ENCODE results near the gene RSF1.

The RSF1 gene

GRCh38 chr11:77710358-77710757, 110.2 kb downstream of the RSF1 start:
- TF ChIP-seq ZNF274 (IDR thresholded peaks at IDR 0.05; ENCODE audit: low read depth, low read length) (no peak), YY1 (IDR thresholded peaks at IDR 0.05; ENCODE audit: insufficient read depth, insufficient read length) (no peak), SUZ12 (IDR thresholded peaks at IDR 0.05; ENCODE audit: extremely low read depth, insufficient read depth, insufficient read length) (no peak)
- no peaks in the 10 kb centered on the region for H3K36me3 ChIP-seq (ENCODE audit: insufficient read depth, insufficient read length, low read length)
- H3K9ac ChIP-seq (ENCODE audit: insufficient read length, low read depth) = no peak overlapping the region
- H3K4me3 ChIP-seq (ENCODE audit: insufficient read length, low read depth) = no peak overlapping the region
- no peak for DNase-seq (ENCODE audit: low read depth, low spot score)
- H3K9me3 ChIP-seq (ENCODE audit: insufficient read depth, low read length) = no peaks in the 10 kb centered on the region
- H3K4me1 ChIP-seq (ENCODE audit: insufficient read depth, insufficient read length) = no peaks in the 10 kb centered on the region
- no peaks in the 10 kb centered on the region for H3K27me3 ChIP-seq (ENCODE audit: insufficient read depth, insufficient read length)

GRCh38 chr11:77705876-77706579, 114.5 kb downstream of the RSF1 start:
- TF ChIP-seq SUZ12 (IDR thresholded peaks at IDR 0.05; ENCODE audit: extremely low read depth, insufficient read depth, insufficient read length) (no peak), ZNF274 (IDR thresholded peaks at IDR 0.05; ENCODE audit: low read depth, low read length) (no peak), YY1 (IDR thresholded peaks at IDR 0.05; ENCODE audit: insufficient read depth, insufficient read length) (no peak)
- Histone ChIP-seq H3K4me1 (ENCODE audit: insufficient read depth, insufficient read length) (no peaks in the 10 kb centered on the region), H3K27me3 (ENCODE audit: insufficient read depth, insufficient read length) (no peaks in the 10 kb centered on the region), H3K36me3 (ENCODE audit: insufficient read depth, insufficient read length, low read length) (peaks cover 8% of the 10 kb centered on the region), H3K9me3 (ENCODE audit: insufficient read depth, low read length) (no peaks in the 10 kb centered on the region), H3K4me3 (ENCODE audit: insufficient read length, low read depth) (no peak overlapping the region), H3K9ac (ENCODE audit: insufficient read length, low read depth) (no peak overlapping the region)
- DNase-seq (ENCODE audit: low read depth, low spot score) = no peak

GRCh38 chr11:77705195-77705875, 115.2 kb downstream of the RSF1 start:
- H3K9me3 ChIP-seq (ENCODE audit: insufficient read depth, low read length) = no peaks in the 10 kb centered on the region
- H3K9ac ChIP-seq (ENCODE audit: insufficient read length, low read depth) = no peak overlapping the region
- DNase-seq (ENCODE audit: low read depth, low spot score) = peak; percentile 6
- TF ChIP-seq ZNF274 (IDR thresholded peaks at IDR 0.05; ENCODE audit: low read depth, low read length) (no peak), YY1 (IDR thresholded peaks at IDR 0.05; ENCODE audit: insufficient read depth, insufficient read length) (no peak), SUZ12 (IDR thresholded peaks at IDR 0.05; ENCODE audit: extremely low read depth, insufficient read depth, insufficient read length) (no peak)
- H3K4me3 ChIP-seq (ENCODE audit: insufficient read length, low read depth) = no peak overlapping the region
- H3K36me3 ChIP-seq (ENCODE audit: insufficient read depth, insufficient read length, low read length) = peaks cover 8% of the 10 kb centered on the region
- no peaks in the 10 kb centered on the region for H3K4me1 ChIP-seq (ENCODE audit: insufficient read depth, insufficient read length)
- no peaks in the 10 kb centered on the region for H3K27me3 ChIP-seq (ENCODE audit: insufficient read depth, insufficient read length)

- TF ChIP-seq SUZ12 (IDR thresholded peaks at IDR 0.05; ENCODE audit: extremely low read depth, insufficient read depth, insufficient read length) = no peak
- no peak for TF ChIP-seq ZNF274 (IDR thresholded peaks at IDR 0.05; ENCODE audit: low read depth, low read length)
- no peak for TF ChIP-seq YY1 (IDR thresholded peaks at IDR 0.05; ENCODE audit: insufficient read depth, insufficient read length)
- no peaks in the 10 kb centered on the region for H3K4me1 ChIP-seq (ENCODE audit: insufficient read depth, insufficient read length)
- H3K9ac ChIP-seq (ENCODE audit: insufficient read length, low read depth) = no peak overlapping the region
- DNase-seq (ENCODE audit: low read depth, low spot score) = no peak
- H3K27me3 ChIP-seq (ENCODE audit: insufficient read depth, insufficient read length) = no peaks in the 10 kb centered on the region
- H3K4me3 ChIP-seq (ENCODE audit: insufficient read length, low read depth) = no peak overlapping the region
- no peaks in the 10 kb centered on the region for H3K9me3 ChIP-seq (ENCODE audit: insufficient read depth, low read length)
- H3K36me3 ChIP-seq (ENCODE audit: insufficient read depth, insufficient read length, low read length) = peaks cover 9% of the 10 kb centered on the region
These were observed 116.5 kb downstream of the RSF1 start for GRCh38 chr11:77704029-77704428.

- Histone ChIP-seq H3K36me3 (ENCODE audit: insufficient read depth, insufficient read length, low read length) (peaks cover 35% of the 10 kb centered on the region), H3K4me1 (ENCODE audit: insufficient read depth, insufficient read length) (no peaks in the 10 kb centered on the region)
- DNase-seq (ENCODE audit: low read depth, low spot score) = no peak
These were observed 121.1 kb downstream of the RSF1 start for GRCh38 chr11:77699425-77699824.

GRCh38 chr11:77698896-77699295, 121.6 kb downstream of the RSF1 start:
- peaks cover 37% of the 10 kb centered on the region for H3K36me3 ChIP-seq (ENCODE audit: insufficient read depth, insufficient read length, low read length)
- no peak overlapping the region for H3K9ac ChIP-seq (ENCODE audit: insufficient read length, low read depth)
- TF ChIP-seq ZNF274 (IDR thresholded peaks at IDR 0.05; ENCODE audit: low read depth, low read length) (no peak), SUZ12 (IDR thresholded peaks at IDR 0.05; ENCODE audit: extremely low read depth, insufficient read depth, insufficient read length) (no peak), YY1 (IDR thresholded peaks at IDR 0.05; ENCODE audit: insufficient read depth, insufficient read length) (no peak)

More at GRCh38 chr11:77699425-77699824, 121.1 kb downstream of the RSF1 start:
- Histone ChIP-seq H3K9me3 (ENCODE audit: insufficient read depth, low read length) (no peaks in the 10 kb centered on the region), H3K4me3 (ENCODE audit: insufficient read length, low read depth) (no peak overlapping the region), H3K9ac (ENCODE audit: insufficient read length, low read depth) (no peak overlapping the region), H3K27me3 (ENCODE audit: insufficient read depth, insufficient read length) (no peaks in the 10 kb centered on the region)
- TF ChIP-seq YY1 (IDR thresholded peaks at IDR 0.05; ENCODE audit: insufficient read depth, insufficient read length) (no peak), ZNF274 (IDR thresholded peaks at IDR 0.05; ENCODE audit: low read depth, low read length) (no peak), SUZ12 (IDR thresholded peaks at IDR 0.05; ENCODE audit: extremely low read depth, insufficient read depth, insufficient read length) (no peak)

GRCh38 chr11:77697865-77698264, 122.7 kb downstream of the RSF1 start:
- Histone ChIP-seq H3K9ac (ENCODE audit: insufficient read length, low read depth) (no peak overlapping the region), H3K27me3 (ENCODE audit: insufficient read depth, insufficient read length) (no peaks in the 10 kb centered on the region), H3K36me3 (ENCODE audit: insufficient read depth, insufficient read length, low read length) (peaks cover 39% of the 10 kb centered on the region), H3K4me1 (ENCODE audit: insufficient read depth, insufficient read length) (no peaks in the 10 kb centered on the region), H3K4me3 (ENCODE audit: insufficient read length, low read depth) (no peak overlapping the region), H3K9me3 (ENCODE audit: insufficient read depth, low read length) (no peaks in the 10 kb centered on the region)
- TF ChIP-seq YY1 (IDR thresholded peaks at IDR 0.05; ENCODE audit: insufficient read depth, insufficient read length) = no peak
- TF ChIP-seq SUZ12 (IDR thresholded peaks at IDR 0.05; ENCODE audit: extremely low read depth, insufficient read depth, insufficient read length) = no peak
- no peak for TF ChIP-seq ZNF274 (IDR thresholded peaks at IDR 0.05; ENCODE audit: low read depth, low read length)
- DNase-seq (ENCODE audit: low read depth, low spot score) = no peak

More at GRCh38 chr11:77698896-77699295, 121.6 kb downstream of the RSF1 start:
- Histone ChIP-seq H3K4me1 (ENCODE audit: insufficient read depth, insufficient read length) (no peaks in the 10 kb centered on the region), H3K27me3 (ENCODE audit: insufficient read depth, insufficient read length) (no peaks in the 10 kb centered on the region), H3K9me3 (ENCODE audit: insufficient read depth, low read length) (no peaks in the 10 kb centered on the region), H3K4me3 (ENCODE audit: insufficient read length, low read depth) (no peak overlapping the region)
- no peak for DNase-seq (ENCODE audit: low read depth, low spot score)

Data from NT2/D1 (cell line).